ENCODE data around the gene LRP6.
A peak's percentile ranks its signal among the peaks of the same experiment; 100 is the strongest.
"Not testable (repeated sequence)": the region's sequence is repeated elsewhere in the genome, so short reads cannot be mapped to it uniquely, and the experiment has no call there.

Gene LRP6

GRCh38 chr12:12266873-12267741, at the start of gene LRP6:
LRP6 (minus strand) TSS chr12:12267044; CDS start chr12:12266735, 309 bp downstream.
- peak; percentile 32 for DNase-seq (ENCODE audit: low read depth)

GRCh38 chr12:12315838-12316237, 49.0 kb upstream of the LRP6 start:
- DNase-seq (ENCODE audit: low read depth), result no peak

- not testable (repeated sequence) for DNase-seq (ENCODE audit: low read depth)
These were observed 43.9 kb upstream of the LRP6 start for GRCh38 chr12:12310695-12311094.

- no peak for DNase-seq (ENCODE audit: low read depth)
These were observed 38.9 kb upstream of the LRP6 start for GRCh38 chr12:12305568-12306300.

GRCh38 chr12:12302976-12303375, 36.1 kb upstream of the LRP6 start:
- DNase-seq (ENCODE audit: low read depth), result no peak

GRCh38 chr12:12301122-12301521, 34.3 kb upstream of the LRP6 start:
- no peak for DNase-seq (ENCODE audit: low read depth)

- no peak for DNase-seq (ENCODE audit: low read depth)
These were observed 30.5 kb upstream of the LRP6 start for GRCh38 chr12:12297201-12297830.

- DNase-seq (ENCODE audit: low read depth), result no peak
These were observed 27.6 kb upstream of the LRP6 start for GRCh38 chr12:12294215-12295005.

GRCh38 chr12:12290206-12290605, 23.4 kb upstream of the LRP6 start:
- DNase-seq (ENCODE audit: low read depth), result no peak

- DNase-seq (ENCODE audit: low read depth), result no peak
These were observed 19.6 kb upstream of the LRP6 start for GRCh38 chr12:12286441-12286840.

GRCh38 chr12:12282761-12283425, 16.0 kb upstream of the LRP6 start:
- no peak for DNase-seq (ENCODE audit: low read depth)

GRCh38 chr12:12282202-12282601, 15.4 kb upstream of the LRP6 start:
- no peak for DNase-seq (ENCODE audit: low read depth)

- DNase-seq (ENCODE audit: low read depth), result no peak
These were observed 14.3 kb upstream of the LRP6 start for GRCh38 chr12:12281134-12281533.

- no peak for DNase-seq (ENCODE audit: low read depth)
These were observed 12.1 kb upstream of the LRP6 start for GRCh38 chr12:12278899-12279298.

- DNase-seq (ENCODE audit: low read depth), result no peak
These were observed 9.0 kb upstream of the LRP6 start for GRCh38 chr12:12275874-12276273.

- DNase-seq (ENCODE audit: low read depth), result no peak
These were observed 6.6 kb upstream of the LRP6 start for GRCh38 chr12:12273291-12273957.

- no peak for DNase-seq (ENCODE audit: low read depth)
These were observed 6.0 kb upstream of the LRP6 start for GRCh38 chr12:12272869-12273268.

GRCh38 chr12:12270226-12270625, 3.4 kb upstream of the LRP6 start:
- no peak for DNase-seq (ENCODE audit: low read depth)

GRCh38 chr12:12267742-12268200, 927 bp upstream of the LRP6 start:
- no peak for DNase-seq (ENCODE audit: low read depth)

- DNase-seq (ENCODE audit: low read depth), result no peak
These were observed 413 bp downstream of the LRP6 start for GRCh38 chr12:12266389-12266872.
